Mononuclear cell (primary cell): ENCODE measurements around the gene PAFAH1B1. TPM values are rescaled to one million over a fixed set of nuclear protein-coding genes. Genes with fewer than 3 reads are reported as not detected.
"Not testable (repeated sequence)": the region's sequence is repeated elsewhere in the genome, so short reads cannot be mapped to it uniquely, and the experiment has no call there.

Experiments used
- H3K27me3 ChIP-seq: 2 replicates; pipeline ENCODE4 v1.6.0; 2011; ENCODE audit warnings: low read length, control low read depth; ENCODE audit not compliant: insufficient read depth
- H3K4me1 ChIP-seq: 2 replicates; pipeline ENCODE4 v1.5.1; 2011; ENCODE audit warnings: mild to moderate bottlenecking, low read length, control low read depth; ENCODE audit not compliant: insufficient read depth
- H3K4me3 ChIP-seq: 2 replicates; pipeline ENCODE4 v1.5.1; 2011; ENCODE audit warnings: mild to moderate bottlenecking, low read length, moderate library complexity
- H3K9me3 ChIP-seq: 2 replicates; pipeline ENCODE4 v1.5.1; 2011; ENCODE audit warnings: low read depth, mild to moderate bottlenecking, control low read depth, low read length
- total RNA-seq: library from RNA; depleted of rRNA; stranded (reverse); fragments of >200 nt; gene quantifications from one replicate; pipeline ENCODE4 v1.2.3, GENCODE V29; 2012

PAFAH1B1 gene
- total RNA-seq, 1 donor, result 106 TPM

- Histone ChIP-seq H3K9me3 (no peaks in the 10 kb centered on the region), H3K4me3 (no peak overlapping the region), H3K4me1 (no peaks in the 10 kb centered on the region), H3K27me3 (no peaks in the 10 kb centered on the region)
Observed at GRCh38 chr17:2647957-2648356, 54.5 kb downstream of the PAFAH1B1 start.

GRCh38 chr17:2649191-2649590, 55.7 kb downstream of the PAFAH1B1 start:
- Histone ChIP-seq H3K27me3 (no peaks in the 10 kb centered on the region), H3K4me3 (no peak overlapping the region), H3K9me3 (no peaks in the 10 kb centered on the region), H3K4me1 (no peaks in the 10 kb centered on the region)

- not testable (repeated sequence) for H3K4me3 ChIP-seq, H3K27me3 ChIP-seq, H3K9me3 ChIP-seq
- peaks cover 12% of the 10 kb centered on the region for H3K4me1 ChIP-seq
Observed at GRCh38 chr17:2652911-2653310, 59.5 kb downstream of the PAFAH1B1 start.

- Histone ChIP-seq H3K9me3 (no peaks in the 10 kb centered on the region), H3K27me3 (no peaks in the 10 kb centered on the region), H3K4me3 (no peak overlapping the region), H3K4me1 (peaks cover 21% of the 10 kb centered on the region)
Observed at GRCh38 chr17:2655546-2655945, 62.1 kb downstream of the PAFAH1B1 start.

- H3K4me3 ChIP-seq, result no peak overlapping the region
- no peaks in the 10 kb centered on the region for H3K9me3 ChIP-seq
- peaks cover 21% of the 10 kb centered on the region for H3K4me1 ChIP-seq
- no peaks in the 10 kb centered on the region for H3K27me3 ChIP-seq
Observed at GRCh38 chr17:2656283-2656682, 62.8 kb downstream of the PAFAH1B1 start.

GRCh38 chr17:2659337-2659736, 65.9 kb downstream of the PAFAH1B1 start:
- not testable (repeated sequence) for H3K27me3 ChIP-seq, H3K9me3 ChIP-seq, H3K4me3 ChIP-seq
- H3K4me1 ChIP-seq, result peaks cover 21% of the 10 kb centered on the region

- not testable (repeated sequence) for H3K27me3 ChIP-seq, H3K9me3 ChIP-seq, H3K4me3 ChIP-seq
- H3K4me1 ChIP-seq, result peaks cover 18% of the 10 kb centered on the region
Observed at GRCh38 chr17:2660410-2660809, 67.0 kb downstream of the PAFAH1B1 start.

GRCh38 chr17:2672026-2672425, 78.6 kb downstream of the PAFAH1B1 start:
- H3K4me1 ChIP-seq, result no peaks in the 10 kb centered on the region
- H3K9me3 ChIP-seq, result no peaks in the 10 kb centered on the region
- H3K4me3 ChIP-seq, result no peak overlapping the region
- H3K27me3 ChIP-seq, result no peaks in the 10 kb centered on the region

GRCh38 chr17:2679247-2679646, 85.8 kb downstream of the PAFAH1B1 start:
- not testable (repeated sequence) for H3K27me3 ChIP-seq, H3K9me3 ChIP-seq, H3K4me3 ChIP-seq, H3K4me1 ChIP-seq

- Histone ChIP-seq H3K4me3 (no peak overlapping the region), H3K27me3 (no peaks in the 10 kb centered on the region), H3K4me1 (no peaks in the 10 kb centered on the region), H3K9me3 (no peaks in the 10 kb centered on the region)
Observed at GRCh38 chr17:2680961-2681360, 87.5 kb downstream of the PAFAH1B1 start.

- H3K4me1 ChIP-seq, result no peaks in the 10 kb centered on the region
- no peaks in the 10 kb centered on the region for H3K27me3 ChIP-seq
- H3K4me3 ChIP-seq, result no peak overlapping the region
- H3K9me3 ChIP-seq, result no peaks in the 10 kb centered on the region
Observed at GRCh38 chr17:2681650-2682049, 88.2 kb downstream of the PAFAH1B1 start.

- H3K4me3 ChIP-seq, result no peak overlapping the region
- no peaks in the 10 kb centered on the region for H3K27me3 ChIP-seq
- no peaks in the 10 kb centered on the region for H3K9me3 ChIP-seq
- H3K4me1 ChIP-seq, result no peaks in the 10 kb centered on the region
Observed at GRCh38 chr17:2682176-2682938, 88.9 kb downstream of the PAFAH1B1 start.

- no peaks in the 10 kb centered on the region for H3K27me3 ChIP-seq
- H3K9me3 ChIP-seq, result no peaks in the 10 kb centered on the region
- H3K4me1 ChIP-seq, result no peaks in the 10 kb centered on the region
- no peak overlapping the region for H3K4me3 ChIP-seq
Observed at GRCh38 chr17:2683912-2684311, 90.5 kb downstream of the PAFAH1B1 start.

- H3K4me3 ChIP-seq, result no peak overlapping the region
- H3K27me3 ChIP-seq, result no peaks in the 10 kb centered on the region
- H3K4me1 ChIP-seq, result no peaks in the 10 kb centered on the region
- H3K9me3 ChIP-seq, result no peaks in the 10 kb centered on the region
Observed at GRCh38 chr17:2684549-2684948, 91.1 kb downstream of the PAFAH1B1 start.

- Histone ChIP-seq H3K9me3 (no peaks in the 10 kb centered on the region), H3K4me1 (no peaks in the 10 kb centered on the region), H3K27me3 (no peaks in the 10 kb centered on the region), H3K4me3 (no peak overlapping the region)
Observed at GRCh38 chr17:2685696-2686095, 92.2 kb downstream of the PAFAH1B1 start.

- H3K4me1 ChIP-seq, result no peaks in the 10 kb centered on the region
- no peaks in the 10 kb centered on the region for H3K27me3 ChIP-seq
- H3K9me3 ChIP-seq, result no peaks in the 10 kb centered on the region
- H3K4me3 ChIP-seq, result no peak overlapping the region
Observed at GRCh38 chr17:2687074-2687418, 93.6 kb downstream of the PAFAH1B1 start.
